Measurements from ENCODE around the gene PDE9A.

DNA sequence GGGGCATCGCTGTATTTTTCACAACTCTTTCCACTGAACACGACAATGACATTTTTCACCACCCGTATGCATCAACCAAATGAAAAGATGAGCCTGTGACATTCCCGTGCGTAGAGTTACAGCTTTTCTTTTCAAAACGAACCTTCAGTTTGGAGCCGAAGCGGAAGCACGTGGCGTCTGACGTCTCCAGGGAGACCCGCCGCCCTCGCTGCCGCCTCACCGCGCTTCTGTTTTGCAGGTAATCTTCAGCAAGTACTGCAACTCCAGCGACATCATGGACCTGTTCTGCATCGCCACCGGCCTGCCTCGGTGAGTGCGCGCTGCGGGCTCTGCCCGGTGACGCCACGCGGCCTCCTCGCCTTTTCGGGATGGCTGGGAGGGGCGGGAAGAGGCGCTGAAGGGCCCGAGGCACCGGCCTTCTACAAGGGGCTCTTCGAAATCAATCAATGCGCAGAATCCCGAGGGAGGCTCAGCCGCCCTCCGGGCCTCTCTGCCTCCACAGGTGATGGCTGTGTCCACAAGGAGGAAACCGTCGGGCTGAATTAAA, 32.6 kb downstream of the PDE9A start:
- TF ChIP-seq POLR2AphosphoS5 (IDR thresholded peaks at IDR 0.05; ENCODE audit: low read depth, low read length) = no peak
- no peak for TF ChIP-seq SPI1 (IDR thresholded peaks at IDR 0.05; ENCODE audit: low read depth, low read length)
- TF ChIP-seq POLR2A (IDR thresholded peaks at IDR 0.05; ENCODE audit: low read depth, low read length) = no peak
- no peak for TF ChIP-seq POU2F2 (IDR thresholded peaks at IDR 0.05; ENCODE audit: low read depth, low read length)
